Effector memory CD4-positive, alpha-beta T cell (primary cell): ENCODE data around the gene AATF.
"Not testable (repeated sequence)": the region's sequence is repeated elsewhere in the genome, so short reads cannot be mapped to it uniquely, and the experiment has no call there.

Experiments used
- DNase-seq, 3 donors: peaks; one replicate each; pipeline ENCODE4 v3.0.0-alpha.2; 2020
- H3K27ac ChIP-seq: 2 replicates; pipeline ENCODE4 v1.7.0; 2013; ENCODE audit warnings: mild to moderate bottlenecking, low read length, moderate library complexity; ENCODE audit not compliant: insufficient read depth, poor library complexity, severe bottlenecking
- H3K27me3 ChIP-seq: replicated peaks from 2 replicates; pipeline ENCODE4 v1.7.0; 2013; ENCODE audit warnings: mild to moderate bottlenecking, low read length; ENCODE audit not compliant: insufficient read depth, control insufficient read depth, poor library complexity, severe bottlenecking
- H3K36me3 ChIP-seq: 2 replicates; pipeline ENCODE4 v1.7.0; 2013; ENCODE audit warnings: mild to moderate bottlenecking, low read length, moderate library complexity; ENCODE audit not compliant: control insufficient read depth, insufficient read depth
- H3K4me1 ChIP-seq: 2 replicates; pipeline ENCODE4 v1.7.0; 2013; ENCODE audit warnings: low read length, mild to moderate bottlenecking; ENCODE audit not compliant: control insufficient read depth, insufficient read depth, poor library complexity, severe bottlenecking
- H3K4me3 ChIP-seq: 2 replicates; pipeline ENCODE4 v1.7.0; 2013; ENCODE audit warnings: low read length, low read depth, mild to moderate bottlenecking; ENCODE audit not compliant: insufficient read depth, poor library complexity, severe bottlenecking
- H3K9me3 ChIP-seq: 2 replicates; pipeline ENCODE4 v1.7.0; 2013; ENCODE audit warnings: mild to moderate bottlenecking, low read length, moderate library complexity; ENCODE audit not compliant: control insufficient read depth

Gene AATF

DNA sequence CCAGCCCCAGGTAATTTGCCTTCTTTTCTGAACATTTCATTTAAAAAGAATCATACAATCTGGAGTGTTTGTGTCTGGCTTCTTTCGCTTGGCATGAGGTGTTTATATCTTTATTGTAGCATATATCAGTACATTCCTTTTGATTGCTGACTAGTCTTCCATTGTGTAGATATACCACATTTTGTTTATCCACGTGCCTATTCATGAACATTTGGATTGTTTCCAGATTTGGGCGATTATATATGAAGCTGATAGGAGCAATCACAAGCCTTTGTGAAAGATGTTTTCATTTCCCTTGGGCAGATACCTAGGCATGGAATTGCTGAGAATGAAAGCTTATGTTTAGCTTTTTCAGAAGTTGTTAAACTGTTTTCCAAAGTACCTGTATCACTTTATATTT, 120.3 kb downstream of the AATF start:
- Histone ChIP-seq H3K9me3 (no peaks in the 10 kb centered on the region), H3K36me3 (no peaks in the 10 kb centered on the region), H3K27ac (no peak overlapping the region), H3K4me3 (no peak overlapping the region), H3K4me1 (no peaks in the 10 kb centered on the region), H3K27me3 (no peaks in the 10 kb centered on the region)
- DNase-seq = no peak

DNA sequence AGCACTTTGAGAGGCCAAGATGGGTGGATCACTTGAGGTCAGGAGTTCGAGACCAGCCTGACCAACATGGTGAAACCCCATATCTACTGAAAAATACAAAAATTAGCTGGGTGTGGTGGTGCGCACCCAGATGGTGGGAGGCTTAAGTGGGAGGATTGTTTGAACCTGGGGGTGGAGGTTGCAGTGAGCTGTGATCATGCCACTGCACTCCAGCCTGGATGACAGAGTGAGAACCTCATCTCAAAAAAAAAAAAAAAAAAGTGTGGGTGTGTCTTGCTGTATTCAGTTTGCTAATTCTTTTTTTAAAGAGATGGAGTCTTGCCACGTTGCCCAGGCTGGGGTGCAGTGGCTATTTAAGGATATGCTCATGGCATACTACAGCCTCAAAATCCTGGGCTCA, 124.7 kb downstream of the AATF start:
- H3K9me3 ChIP-seq, H3K27ac ChIP-seq, H3K36me3 ChIP-seq, DNase-seq, H3K4me3 ChIP-seq, H3K27me3 ChIP-seq, H3K4me1 ChIP-seq: not testable (repeated sequence)

DNA sequence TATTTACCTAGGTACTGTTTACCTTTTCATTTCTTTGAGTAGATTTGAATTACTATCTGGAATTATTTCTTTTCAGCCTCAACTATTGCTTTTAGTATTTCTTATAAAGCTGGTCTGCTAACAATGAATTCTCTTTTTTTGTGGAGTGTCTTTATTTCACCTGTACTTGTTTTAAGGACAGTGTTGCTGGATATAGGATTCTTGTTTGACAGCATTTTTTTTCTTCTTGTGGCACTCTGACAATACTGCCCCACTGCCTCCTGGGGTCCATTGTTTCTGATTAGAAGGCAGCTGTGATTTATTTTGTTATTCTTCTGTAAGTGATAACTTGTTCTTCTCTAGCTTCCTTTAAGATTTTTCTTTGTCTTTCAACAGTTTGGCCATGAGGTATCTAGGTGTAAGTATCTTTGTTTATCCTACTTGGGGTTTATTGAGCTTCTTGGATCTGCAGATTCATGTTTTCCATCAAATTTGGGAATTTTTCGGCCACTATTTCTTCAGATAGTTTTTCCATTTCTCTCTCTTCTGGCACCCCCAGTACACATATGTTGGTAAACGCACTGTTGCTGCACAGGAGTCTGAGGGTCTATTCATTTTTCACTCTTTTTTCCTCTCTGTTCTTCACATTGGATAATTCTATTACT, 130.4 kb downstream of the AATF start:
- Histone ChIP-seq H3K9me3 (no peaks in the 10 kb centered on the region), H3K36me3 (no peaks in the 10 kb centered on the region)
- DNase-seq = no peak

DNA sequence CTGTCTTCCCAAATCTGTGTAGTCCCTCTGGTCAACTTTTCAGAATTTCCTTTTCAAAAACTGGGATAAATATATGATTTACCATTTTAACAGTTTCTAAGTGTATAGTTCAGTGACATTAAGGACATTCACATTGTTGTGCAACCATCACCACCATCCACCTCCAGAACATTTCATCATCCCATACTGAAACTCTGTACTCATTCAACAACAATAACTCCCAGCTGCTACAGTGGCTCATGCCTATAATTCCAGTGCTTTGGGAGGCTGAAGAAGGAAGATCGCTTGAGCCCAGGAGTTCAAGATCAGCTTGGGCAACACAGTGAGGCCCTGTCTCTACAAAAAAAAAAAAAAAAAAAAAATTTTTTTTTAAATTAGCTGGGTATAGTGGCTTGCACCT, 131.0 kb downstream of the AATF start:
- H3K27me3 ChIP-seq = no peaks in the 10 kb centered on the region
- no peak for DNase-seq
- H3K4me3 ChIP-seq = no peak overlapping the region
- no peaks in the 10 kb centered on the region for H3K9me3 ChIP-seq
- no peaks in the 10 kb centered on the region for H3K36me3 ChIP-seq
- no peak overlapping the region for H3K27ac ChIP-seq
- no peaks in the 10 kb centered on the region for H3K4me1 ChIP-seq

More for the DNA sequence above, 130.4 kb downstream of the AATF start:
- no peaks in the 10 kb centered on the region for H3K27me3 ChIP-seq
- no peaks in the 10 kb centered on the region for H3K4me1 ChIP-seq
- no peak overlapping the region for H3K4me3 ChIP-seq
- H3K27ac ChIP-seq = no peak overlapping the region

DNA sequence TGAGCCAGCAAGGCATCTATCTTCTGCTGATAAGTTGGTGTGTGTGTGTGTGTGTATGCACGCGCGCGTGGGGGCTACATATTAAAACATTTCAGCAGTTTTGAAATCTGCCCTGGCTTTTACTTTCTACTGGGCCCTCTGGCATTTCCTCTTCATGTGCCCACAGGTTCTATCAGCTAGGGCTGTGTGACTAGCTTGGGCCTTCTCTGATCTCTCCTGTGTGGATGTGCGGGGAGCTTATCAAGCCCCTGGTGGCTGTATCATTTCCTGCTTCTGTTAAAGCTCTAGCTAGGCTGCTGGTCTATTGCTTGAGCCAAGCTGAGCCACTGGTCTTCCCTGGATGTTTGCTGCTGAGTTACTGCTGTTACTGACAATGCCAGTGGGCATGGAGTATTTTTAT, 132.5 kb downstream of the AATF start:
- Histone ChIP-seq H3K27ac (no peak overlapping the region), H3K4me3 (no peak overlapping the region), H3K4me1 (no peaks in the 10 kb centered on the region), H3K36me3 (no peaks in the 10 kb centered on the region), H3K9me3 (no peaks in the 10 kb centered on the region), H3K27me3 (no peaks in the 10 kb centered on the region)
- DNase-seq = no peak

DNA sequence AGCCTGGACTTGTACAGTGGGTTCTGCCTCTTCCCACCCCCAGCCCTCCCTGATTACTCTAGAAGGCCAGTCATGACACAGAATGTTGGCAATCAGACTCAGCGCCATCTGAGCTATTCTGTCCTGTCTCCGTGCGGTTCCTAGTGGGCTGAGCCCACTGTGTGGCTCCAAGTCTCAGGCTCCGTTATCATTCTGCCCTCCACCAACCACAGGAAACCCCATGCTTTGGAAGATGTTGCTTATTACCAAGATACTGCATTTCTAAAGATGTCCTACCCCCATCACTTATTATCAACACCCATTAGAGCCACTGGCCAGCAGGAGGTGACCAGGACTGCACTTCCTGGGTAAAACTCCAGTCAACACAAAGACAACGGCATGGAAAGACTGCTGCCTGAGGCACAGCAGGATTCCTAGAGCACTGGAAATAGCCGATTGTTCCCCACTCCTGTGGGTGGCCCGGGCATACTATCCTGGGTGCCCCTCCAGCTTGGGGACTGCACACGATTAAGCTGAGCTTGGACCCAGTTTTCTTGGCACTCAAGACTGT, 133.6 kb downstream of the AATF start:
- Histone ChIP-seq H3K36me3 (no peaks in the 10 kb centered on the region), H3K9me3 (no peaks in the 10 kb centered on the region), H3K27ac (no peak overlapping the region), H3K4me1 (no peaks in the 10 kb centered on the region), H3K4me3 (no peak overlapping the region), H3K27me3 (no peaks in the 10 kb centered on the region)
- DNase-seq = no peak

DNA sequence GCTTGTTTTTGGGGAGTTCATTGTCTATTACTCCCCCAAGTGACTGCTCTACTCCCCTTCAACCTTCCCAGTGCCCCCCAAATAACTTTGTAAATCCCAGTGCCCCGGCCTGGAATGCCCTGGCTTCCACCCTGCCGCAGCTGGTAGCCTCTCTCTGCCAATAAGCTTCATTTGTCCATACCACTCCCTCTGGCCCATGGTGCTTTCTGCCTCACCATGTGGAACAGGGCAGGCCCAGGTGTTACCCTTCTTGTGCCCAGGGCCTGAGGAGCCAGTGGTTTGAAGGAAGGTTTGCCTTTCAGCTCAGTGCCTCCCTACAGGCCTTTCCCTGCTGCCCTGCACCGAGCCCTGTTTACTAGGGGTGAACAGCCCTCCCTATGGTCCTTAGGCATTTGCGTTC, 134.2 kb downstream of the AATF start:
- Histone ChIP-seq H3K4me1 (no peaks in the 10 kb centered on the region), H3K9me3 (no peaks in the 10 kb centered on the region), H3K36me3 (no peaks in the 10 kb centered on the region), H3K27me3 (no peaks in the 10 kb centered on the region), H3K4me3 (no peak overlapping the region), H3K27ac (no peak overlapping the region)
- DNase-seq = no peak

DNA sequence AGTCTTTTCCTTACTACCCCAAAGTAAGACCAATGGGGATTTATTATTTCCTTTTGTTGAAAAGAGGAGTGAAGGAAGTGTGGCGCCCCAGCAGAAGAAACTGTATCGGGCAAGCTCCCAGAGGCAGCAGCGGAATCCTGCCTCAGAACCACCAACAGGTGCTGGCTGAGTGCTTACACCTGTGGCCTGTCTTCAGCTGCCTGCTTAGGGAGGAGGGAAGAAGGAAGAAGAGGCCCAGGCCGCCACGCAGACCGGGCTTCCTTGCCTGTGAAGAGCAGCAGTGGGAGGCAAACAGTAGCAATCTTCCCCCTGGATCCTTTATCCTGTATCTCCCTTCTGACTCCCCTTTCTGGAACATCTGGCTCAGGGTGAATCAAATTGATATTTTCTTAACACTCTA, 134.7 kb downstream of the AATF start:
- no peaks in the 10 kb centered on the region for H3K9me3 ChIP-seq
- no peak overlapping the region for H3K4me3 ChIP-seq
- H3K27ac ChIP-seq = no peak overlapping the region
- no peak for DNase-seq
- peaks cover 1% of the 10 kb centered on the region for H3K4me1 ChIP-seq
- H3K27me3 ChIP-seq = no peaks in the 10 kb centered on the region
- H3K36me3 ChIP-seq = no peaks in the 10 kb centered on the region

DNA sequence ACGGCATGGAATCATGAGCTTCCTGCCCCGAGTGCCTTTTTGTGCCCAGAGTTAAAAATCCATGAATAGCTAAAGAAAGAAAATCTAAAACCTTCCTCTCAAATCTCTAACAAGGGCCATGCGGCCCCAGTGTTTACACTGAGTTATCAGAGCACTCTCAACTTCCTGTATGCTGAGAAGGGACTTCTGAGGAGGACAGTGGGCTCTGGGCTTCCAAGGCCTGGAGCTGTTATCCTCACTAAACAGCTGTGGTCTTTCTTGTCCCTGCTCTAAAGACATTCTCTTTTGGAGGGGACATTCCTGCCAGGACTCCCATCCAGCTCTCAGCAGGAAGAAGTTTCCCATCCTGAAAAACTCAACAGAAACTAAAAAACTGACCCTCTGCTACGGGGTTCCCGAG, 135.6 kb downstream of the AATF start:
- no peak overlapping the region for H3K4me3 ChIP-seq
- H3K27me3 ChIP-seq = no peaks in the 10 kb centered on the region
- H3K9me3 ChIP-seq = no peaks in the 10 kb centered on the region
- H3K36me3 ChIP-seq = no peaks in the 10 kb centered on the region
- no peak for DNase-seq
- H3K27ac ChIP-seq = no peak overlapping the region
- H3K4me1 ChIP-seq = peaks cover 10% of the 10 kb centered on the region

DNA sequence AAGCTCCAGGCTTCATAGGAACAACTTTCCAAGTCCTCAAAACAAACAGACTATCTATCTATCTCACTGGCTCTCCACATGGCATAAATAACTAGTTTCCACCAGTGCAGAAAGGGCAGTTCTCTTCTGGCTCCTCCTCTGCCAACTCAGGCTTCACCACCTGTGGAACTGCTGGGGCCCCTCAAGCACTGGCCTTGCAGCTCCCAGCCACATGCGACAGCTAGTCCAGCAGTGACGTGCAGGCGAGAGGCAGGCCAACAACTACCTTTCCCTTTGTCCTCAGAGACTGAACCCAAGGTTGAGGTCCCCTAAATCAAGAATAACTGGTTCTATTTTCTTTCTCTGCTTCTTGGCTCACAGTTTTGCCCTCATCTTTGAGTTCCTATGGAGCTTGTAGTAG, 137.6 kb downstream of the AATF start:
- no peak for DNase-seq
- Histone ChIP-seq H3K27me3 (no peaks in the 10 kb centered on the region), H3K36me3 (no peaks in the 10 kb centered on the region), H3K4me3 (no peak overlapping the region), H3K9me3 (no peaks in the 10 kb centered on the region), H3K27ac (no peak overlapping the region), H3K4me1 (peaks cover 24% of the 10 kb centered on the region)
